Nephron (organoid): Measurements from ENCODE around the gene HS6ST1.

Experiments
- H3K27ac Mint-ChIP-seq, 3 experiments: 2 replicates each; pipeline ENCODE4 v1.8.0; 2020; ENCODE audit warnings: mixed read lengths in 3 of 3, mild to moderate bottlenecking in 2 of 3, moderate library complexity in 1 of 3
- H3K27me3 Mint-ChIP-seq: 2 replicates; pipeline ENCODE4 v1.8.0; 2021; ENCODE audit warnings: low read depth, mild to moderate bottlenecking, moderate library complexity, mixed read lengths
- H3K36me3 Mint-ChIP-seq: 2 replicates; pipeline ENCODE4 v1.8.0; 2020; ENCODE audit warnings: low read depth, mixed read lengths
- H3K4me1 Mint-ChIP-seq: 2 replicates; pipeline ENCODE4 v1.8.0; 2020; ENCODE audit warnings: mixed read lengths
- H3K4me3 Mint-ChIP-seq, 3 experiments: 2 replicates each; pipeline ENCODE4 v1.8.0; 2020; ENCODE audit warnings: mild to moderate bottlenecking in 3 of 3, mixed read lengths in 3 of 3, moderate library complexity in 2 of 3
- H3K9me3 Mint-ChIP-seq: 2 replicates; pipeline ENCODE4 v1.8.0; 2020; ENCODE audit warnings: mixed read lengths
- CTCF ChIP-seq, 3 experiments: fragments of 200-600 bp; sonication (generic); IDR thresholded peaks; one replicate each; pipeline ENCODE4 v1.5.0; 2021; ENCODE audit warnings: antibody characterized with exemption in 3 of 3; ENCODE audit not compliant: unreplicated experiment in 3 of 3

Gene HS6ST1

GRCh38 chr2:128308889-128309279, 9.8 kb downstream of the HS6ST1 start:
- peaks cover 6% of the 10 kb centered on the region for H3K36me3 Mint-ChIP-seq
- H3K4me3 Mint-ChIP-seq: no peak overlapping the region
- H3K27ac Mint-ChIP-seq: peak overlapping the region; percentile 64 to 90 (median 80)
- no peaks in the 10 kb centered on the region for H3K9me3 Mint-ChIP-seq
- peaks cover 74% of the 10 kb centered on the region for H3K4me1 Mint-ChIP-seq
- TF ChIP-seq CTCF (IDR thresholded peaks at IDR 0.05; ENCODE audit: unreplicated experiment in 3 of 3): no peak
- no peaks in the 10 kb centered on the region for H3K27me3 Mint-ChIP-seq

GRCh38 chr2:128308284-128308731, 10.4 kb downstream of the HS6ST1 start:
- peak overlapping the region in 2 of 3 experiments; percentile 24 to 33 for H3K27ac Mint-ChIP-seq

GRCh38 chr2:128307595-128307994, 11.1 kb downstream of the HS6ST1 start:
- TF ChIP-seq CTCF (IDR thresholded peaks at IDR 0.05; ENCODE audit: unreplicated experiment in 3 of 3): no peak
- Mint-ChIP-seq H3K27me3 (no peaks in the 10 kb centered on the region), H3K4me1 (peaks cover 76% of the 10 kb centered on the region), H3K36me3 (peaks cover 6% of the 10 kb centered on the region), H3K9me3 (no peaks in the 10 kb centered on the region), H3K4me3 (peak overlapping the region in 1 of 3 experiments; percentile 22), H3K27ac (peak overlapping the region; percentile 24 to 65 (median 48))

More at GRCh38 chr2:128308284-128308731, 10.4 kb downstream of the HS6ST1 start:
- Mint-ChIP-seq H3K36me3 (peaks cover 6% of the 10 kb centered on the region), H3K4me1 (peaks cover 75% of the 10 kb centered on the region), H3K4me3 (no peak overlapping the region), H3K27me3 (no peaks in the 10 kb centered on the region), H3K9me3 (no peaks in the 10 kb centered on the region)
- no peak for TF ChIP-seq CTCF (IDR thresholded peaks at IDR 0.05; ENCODE audit: unreplicated experiment in 3 of 3)

GRCh38 chr2:128306931-128307460, 11.7 kb downstream of the HS6ST1 start:
- H3K4me1 Mint-ChIP-seq: peaks cover 77% of the 10 kb centered on the region
- peak overlapping the region in 2 of 3 experiments; percentile 24 to 48 for H3K27ac Mint-ChIP-seq
- no peaks in the 10 kb centered on the region for H3K27me3 Mint-ChIP-seq
- peaks cover 6% of the 10 kb centered on the region for H3K36me3 Mint-ChIP-seq
- no peaks in the 10 kb centered on the region for H3K9me3 Mint-ChIP-seq
- no peak overlapping the region for H3K4me3 Mint-ChIP-seq
- no peak for TF ChIP-seq CTCF (IDR thresholded peaks at IDR 0.05; ENCODE audit: unreplicated experiment in 3 of 3)

GRCh38 chr2:128306081-128306930, 12.4 kb downstream of the HS6ST1 start:
- Mint-ChIP-seq H3K4me3 (peak overlapping the region; percentile 48 to 58 (median 53)), H3K4me1 (peaks cover 79% of the 10 kb centered on the region), H3K9me3 (no peaks in the 10 kb centered on the region), H3K27ac (peak overlapping the region; percentile 92 to 96 (median 95)), H3K27me3 (no peaks in the 10 kb centered on the region), H3K36me3 (peaks cover 6% of the 10 kb centered on the region)
- TF ChIP-seq CTCF (IDR thresholded peaks at IDR 0.05; ENCODE audit: unreplicated experiment in 3 of 3): peak; percentile 21 to 33 (median 29)
